Measurements from ENCODE around the gene SPANXN5. TPM values are rescaled to one million over a fixed set of nuclear protein-coding genes. Genes with fewer than 3 reads are reported as not detected.

SPANXN5 gene
- total RNA-seq, 3 donors from 2014 or later = not detected

Other genes starting within 250 kb of the SPANXN5 start
- gene SSX7, start 142.5 kb downstream of the SPANXN5 start, total RNA-seq = not detected
- gene SSX2, start 90.2 kb downstream of the SPANXN5 start, total RNA-seq = under 1 TPM in 1 of 3 donors, not detected in 2; 0.23 TPM
- under 1 TPM in 1 of 3 donors, not detected in 2; 0.21 TPM for gene SSX2B, start 46.2 kb downstream of the SPANXN5 start, total RNA-seq
- not detected for gene XAGE5, start 13.9 kb upstream of the SPANXN5 start, total RNA-seq
- not detected for gene XAGE3, start 70.7 kb upstream of the SPANXN5 start, total RNA-seq
- gene FAM156B, start 99.9 kb upstream of the SPANXN5 start, total RNA-seq = 10 to 100 TPM; 13.4 to 18.2 (median 14.2) TPM
- 10 to 100 TPM; 19.4 to 23.5 (median 20.9) TPM for gene FAM156A, start 161.1 kb upstream of the SPANXN5 start, total RNA-seq

All from activated T-cell treated with anti-CD3 and anti-CD28 coated beads, Interleukin-2, amount 50 U/mL, for 4 hours (primary cell).